MM.1S (cell line): ENCODE results near the gene HHIPL1.

Source experiments
- DNase-seq: peaks from one replicate; pipeline ENCODE4 v3.0.0-alpha.2; 2015
- H2AFZ ChIP-seq: fragments of 300-600 bp; sonication (generic); 2 replicates; pipeline ENCODE4 v1.6.0; 2016; ENCODE audit warnings: antibody characterized with exemption, low read length
- H3F3A ChIP-seq: fragments of 300-600 bp; sonication (generic); 2 replicates; pipeline ENCODE4 v1.6.1; 2016; ENCODE audit warnings: mild to moderate bottlenecking, antibody characterized with exemption, low read length, moderate library complexity, mixed read lengths; ENCODE audit not compliant: insufficient read depth
- H3K27ac ChIP-seq: fragments of 300-600 bp; sonication (generic); 2 replicates; pipeline ENCODE4 v1.5.1; 2016; ENCODE audit warnings: mild to moderate bottlenecking, low read length
- H3K27me3 ChIP-seq: fragments of 300-600 bp; sonication (generic); replicated peaks from 2 replicates; pipeline ENCODE4 v1.6.0; 2016; ENCODE audit warnings: low read length; ENCODE audit not compliant: insufficient read depth
- H3K36me3 ChIP-seq: fragments of 300-600 bp; sonication (generic); replicated peaks from 2 replicates; pipeline ENCODE4 v1.6.1; 2016; ENCODE audit warnings: mild to moderate bottlenecking, low read length, mixed read lengths; ENCODE audit not compliant: insufficient read depth
- H3K4me1 ChIP-seq: fragments of 300-600 bp; sonication (generic); 2 replicates; pipeline ENCODE4 v1.6.1; 2016; ENCODE audit warnings: low read length, mixed read lengths
- H3K4me2 ChIP-seq: fragments of 300-600 bp; sonication (generic); 2 replicates; pipeline ENCODE4 v1.6.0; 2016; ENCODE audit warnings: low read depth, low read length
- H3K4me3 ChIP-seq: fragments of 300-600 bp; sonication (generic); 2 replicates; pipeline ENCODE4 v1.5.1; 2016; ENCODE audit warnings: low read length, mixed read lengths
- H3K79me2 ChIP-seq: fragments of 300-600 bp; sonication (generic); 2 replicates; pipeline ENCODE4 v1.6.1; 2016; ENCODE audit warnings: mixed run types, low read length, mixed read lengths
- H3K9ac ChIP-seq: fragments of 300-600 bp; sonication (generic); 2 replicates; pipeline ENCODE4 v1.6.1; 2016; ENCODE audit warnings: low read length, mixed read lengths
- H3K9me2 ChIP-seq: fragments of 300-600 bp; sonication (generic); replicated peaks from 2 replicates; pipeline ENCODE4 v1.6.1; 2016; ENCODE audit warnings: mild to moderate bottlenecking, low read length, mixed read lengths; ENCODE audit not compliant: insufficient read depth
- H3K9me3 ChIP-seq: fragments of 300-600 bp; sonication (generic); replicated peaks from 2 replicates; pipeline ENCODE4 v1.6.1; 2016; ENCODE audit warnings: mild to moderate bottlenecking, low read length, mixed read lengths; ENCODE audit not compliant: insufficient read depth
- H4K20me1 ChIP-seq: fragments of 300-600 bp; sonication (generic); 2 replicates; pipeline ENCODE4 v1.6.1; 2016; ENCODE audit warnings: mild to moderate bottlenecking, low read length, moderate library complexity, mixed read lengths; ENCODE audit not compliant: insufficient read depth
- EZH2 ChIP-seq: fragments of 300-600 bp; sonication (generic); optimal IDR thresholded peaks from 2 replicates; pipeline ENCODE3; 2017; ENCODE audit warnings: low read depth, mild to moderate bottlenecking, antibody characterized with exemption, low read length, mixed read lengths
- EZH2phosphoT487 ChIP-seq: fragments of 300-600 bp; sonication (generic); IDR thresholded peaks from 2 replicates; pipeline ENCODE4 v1.6.1; 2018; ENCODE audit warnings: antibody characterized with exemption, low read length
- TF ChIP-seq, protein P1 (sequence below): fragments of 300-600 bp; sonication (generic); IDR thresholded peaks from 2 replicates; pipeline ENCODE4 v1.5.1; 2016; ENCODE audit warnings: antibody characterized with exemption, low read length, mixed read lengths

Gene HHIPL1

DNA sequence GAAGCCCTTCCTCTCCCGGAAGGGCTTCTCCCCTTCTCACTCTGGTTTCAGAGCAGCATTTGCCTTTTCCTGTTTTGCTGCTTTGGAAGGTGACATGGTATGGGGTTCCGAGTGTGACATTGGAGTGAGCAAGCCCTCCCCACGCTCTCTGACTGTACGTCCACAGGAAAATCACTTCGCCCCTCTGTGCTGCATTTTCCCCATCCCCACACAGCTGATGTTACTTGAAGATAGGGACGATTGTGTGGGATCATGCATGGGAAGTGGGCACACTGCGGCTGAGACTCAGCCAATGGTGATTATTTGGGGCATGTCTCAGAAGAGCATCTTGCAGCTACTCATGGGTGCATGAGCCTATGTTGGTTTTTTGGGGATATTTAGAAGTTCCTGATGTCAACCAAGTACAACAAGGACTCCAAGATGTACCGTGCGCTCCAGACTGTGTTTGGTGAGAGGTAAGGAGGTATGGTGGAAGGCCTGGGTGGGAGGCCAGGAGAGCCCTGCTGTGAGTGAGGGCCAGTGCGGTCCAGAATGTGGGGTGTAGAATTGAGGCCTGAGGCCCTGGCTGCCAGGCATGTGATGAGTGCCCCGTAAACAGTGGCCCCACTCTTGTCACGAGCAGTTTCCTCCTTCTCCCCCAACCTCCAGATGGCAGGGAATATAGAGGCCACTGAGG, 54.3 kb downstream of the HHIPL1 start:
- DNase-seq, result no peak
- Histone ChIP-seq H3K9ac (no peak overlapping the region), H3K27me3 (no peaks in the 10 kb centered on the region), H3K27ac (no peak overlapping the region), H3K9me2 (no peaks in the 10 kb centered on the region), H4K20me1 (no peaks in the 10 kb centered on the region), H3K4me1 (no peaks in the 10 kb centered on the region), H3F3A (no peaks in the 10 kb centered on the region), H3K36me3 (no peaks in the 10 kb centered on the region), H3K4me2 (no peak overlapping the region), H2AFZ (no peak overlapping the region), H3K79me2 (no peaks in the 10 kb centered on the region), H3K4me3 (no peak overlapping the region), H3K9me3 (no peaks in the 10 kb centered on the region)
- TF ChIP-seq EZH2phosphoT487 (no peak), EZH2 (no peak)
- TF ChIP-seq, protein P1, sequence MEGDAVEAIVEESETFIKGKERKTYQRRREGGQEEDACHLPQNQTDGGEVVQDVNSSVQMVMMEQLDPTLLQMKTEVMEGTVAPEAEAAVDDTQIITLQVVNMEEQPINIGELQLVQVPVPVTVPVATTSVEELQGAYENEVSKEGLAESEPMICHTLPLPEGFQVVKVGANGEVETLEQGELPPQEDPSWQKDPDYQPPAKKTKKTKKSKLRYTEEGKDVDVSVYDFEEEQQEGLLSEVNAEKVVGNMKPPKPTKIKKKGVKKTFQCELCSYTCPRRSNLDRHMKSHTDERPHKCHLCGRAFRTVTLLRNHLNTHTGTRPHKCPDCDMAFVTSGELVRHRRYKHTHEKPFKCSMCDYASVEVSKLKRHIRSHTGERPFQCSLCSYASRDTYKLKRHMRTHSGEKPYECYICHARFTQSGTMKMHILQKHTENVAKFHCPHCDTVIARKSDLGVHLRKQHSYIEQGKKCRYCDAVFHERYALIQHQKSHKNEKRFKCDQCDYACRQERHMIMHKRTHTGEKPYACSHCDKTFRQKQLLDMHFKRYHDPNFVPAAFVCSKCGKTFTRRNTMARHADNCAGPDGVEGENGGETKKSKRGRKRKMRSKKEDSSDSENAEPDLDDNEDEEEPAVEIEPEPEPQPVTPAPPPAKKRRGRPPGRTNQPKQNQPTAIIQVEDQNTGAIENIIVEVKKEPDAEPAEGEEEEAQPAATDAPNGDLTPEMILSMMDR, result no peak

DNA sequence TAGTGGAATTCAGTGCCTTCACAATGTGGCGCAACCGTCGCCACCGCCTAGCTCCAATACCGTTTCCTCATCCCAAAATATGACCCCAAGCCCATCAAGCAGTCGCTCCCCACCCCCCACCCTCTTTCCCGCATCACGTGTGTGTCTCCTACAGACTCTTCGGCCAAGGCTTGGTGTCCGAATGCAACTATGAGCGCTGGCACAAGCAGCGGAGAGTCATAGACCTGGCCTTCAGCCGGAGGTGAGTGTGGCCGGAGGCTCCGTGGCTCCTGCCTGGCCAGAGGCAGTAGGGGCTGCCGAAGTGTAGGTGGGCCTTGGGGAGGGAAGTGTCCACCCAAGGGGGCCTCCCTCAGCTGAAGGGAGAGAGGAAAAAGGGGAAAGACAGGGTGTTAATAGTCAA, 54.9 kb downstream of the HHIPL1 start:
- no peak overlapping the region for H3K4me2 ChIP-seq
- H3K9me3 ChIP-seq, result no peaks in the 10 kb centered on the region
- H3K27me3 ChIP-seq, result no peaks in the 10 kb centered on the region
- H3K4me3 ChIP-seq, result no peak overlapping the region
- no peaks in the 10 kb centered on the region for H3K36me3 ChIP-seq
- no peak overlapping the region for H3K27ac ChIP-seq
- H3K9ac ChIP-seq, result no peak overlapping the region
- no peaks in the 10 kb centered on the region for H3F3A ChIP-seq
- H3K4me1 ChIP-seq, result no peaks in the 10 kb centered on the region
- no peak for DNase-seq
- H3K9me2 ChIP-seq, result no peaks in the 10 kb centered on the region
- TF ChIP-seq EZH2, result no peak
- TF ChIP-seq EZH2phosphoT487, result no peak
- TF ChIP-seq, protein P1, result no peak
- no peaks in the 10 kb centered on the region for H4K20me1 ChIP-seq
- no peaks in the 10 kb centered on the region for H3K79me2 ChIP-seq
- H2AFZ ChIP-seq, result no peak overlapping the region

GRCh38 chr14:99700379-99700778, 55.5 kb downstream of the HHIPL1 start:
- no peaks in the 10 kb centered on the region for H3K9me2 ChIP-seq
- no peaks in the 10 kb centered on the region for H3K27me3 ChIP-seq
- no peak overlapping the region for H2AFZ ChIP-seq
- H4K20me1 ChIP-seq, result no peaks in the 10 kb centered on the region
- no peaks in the 10 kb centered on the region for H3K36me3 ChIP-seq
- no peaks in the 10 kb centered on the region for H3K9me3 ChIP-seq
- H3K4me2 ChIP-seq, result no peak overlapping the region
- DNase-seq, result no peak
- H3K9ac ChIP-seq, result no peak overlapping the region
- H3K27ac ChIP-seq, result no peak overlapping the region
- TF ChIP-seq EZH2 (no peak), EZH2phosphoT487 (no peak)
- TF ChIP-seq, protein P1, result no peak
- no peaks in the 10 kb centered on the region for H3K79me2 ChIP-seq
- H3F3A ChIP-seq, result no peaks in the 10 kb centered on the region
- H3K4me1 ChIP-seq, result no peaks in the 10 kb centered on the region
- no peak overlapping the region for H3K4me3 ChIP-seq
